Loucy (cell line): ENCODE results near the gene KANTR.

Source experiments
- H2AFZ ChIP-seq: fragments of 200-600 bp; sonication (generic); 2 replicates; pipeline ENCODE4 v1.6.0; 2016; ENCODE audit warnings: antibody characterized with exemption, mild to moderate bottlenecking, low read length, moderate library complexity
- H3F3A ChIP-seq: fragments of 200-600 bp; 2 replicates; pipeline ENCODE4 v1.6.0; 2016; ENCODE audit warnings: antibody characterized with exemption, low read depth, mild to moderate bottlenecking
- H3K27me3 ChIP-seq: fragments of 200-600 bp; sonication (generic); 2 replicates; pipeline ENCODE4 v1.6.1; 2014; ENCODE audit warnings: low read length, mild to moderate bottlenecking; ENCODE audit not compliant: insufficient read depth, poor library complexity, severe bottlenecking
- H3K36me3 ChIP-seq: fragments of 200-600 bp; sonication (generic); 2 replicates; pipeline ENCODE4 v1.6.1; 2016; ENCODE audit warnings: low read length; ENCODE audit not compliant: insufficient read depth
- H3K4me1 ChIP-seq: fragments of 200-600 bp; sonication (generic); 2 replicates; pipeline ENCODE4 v1.5.1; 2014; ENCODE audit warnings: low read length, mild to moderate bottlenecking; ENCODE audit not compliant: insufficient read depth, poor library complexity, severe bottlenecking
- H3K4me2 ChIP-seq: fragments of 200-600 bp; sonication (generic); 2 replicates; pipeline ENCODE4 v1.6.0; 2014; ENCODE audit warnings: antibody characterized with exemption, low read length, low read depth, mild to moderate bottlenecking; ENCODE audit not compliant: poor library complexity, severe bottlenecking
- H3K4me3 ChIP-seq: fragments of 200-600 bp; sonication (generic); 2 replicates; pipeline ENCODE4 v1.5.1; 2014; ENCODE audit warnings: low read length, mild to moderate bottlenecking, mixed read lengths; ENCODE audit not compliant: poor library complexity, severe bottlenecking
- H3K79me2 ChIP-seq: fragments of 200-600 bp; sonication (generic); 2 replicates; pipeline ENCODE4 v1.6.1; 2014; ENCODE audit warnings: low read length; ENCODE audit not compliant: insufficient read depth
- H3K9ac ChIP-seq: fragments of 200-600 bp; sonication (generic); 2 replicates; pipeline ENCODE4 v1.6.0; 2014; ENCODE audit warnings: mild to moderate bottlenecking, low read depth, low read length, moderate library complexity; ENCODE audit not compliant: poor library complexity, severe bottlenecking
- H3K9me2 ChIP-seq: fragments of 200-600 bp; sonication (generic); replicated peaks from 2 replicates; pipeline ENCODE4 v1.6.1; 2016; ENCODE audit warnings: low read depth, low read length, mixed read lengths
- H3K9me3 ChIP-seq: fragments of 200-600 bp; sonication (generic); 2 replicates; pipeline ENCODE4 v1.6.1; 2014; ENCODE audit warnings: mild to moderate bottlenecking, antibody characterized with exemption, low read length, low read depth; ENCODE audit not compliant: insufficient read depth
- H4K20me1 ChIP-seq: fragments of 200-600 bp; sonication (generic); 2 replicates; pipeline ENCODE4 v1.6.0; 2014; ENCODE audit warnings: antibody characterized with exemption, low read length, mild to moderate bottlenecking; ENCODE audit not compliant: insufficient read depth, poor library complexity, severe bottlenecking
- EZH2phosphoT487 ChIP-seq: fragments of 200-600 bp; IDR thresholded peaks from 2 replicates; pipeline ENCODE4 v1.6.1; 2018; ENCODE audit warnings: antibody characterized with exemption, mild to moderate bottlenecking, moderate library complexity, borderline replicate concordance
- TF ChIP-seq, protein P1 (sequence below): fragments of 200-600 bp; sonication (generic); conservative IDR thresholded peaks from 2 replicates; pipeline ENCODE4 v1.5.1; 2014; ENCODE audit warnings: mild to moderate bottlenecking, antibody characterized with exemption, low read length

KANTR gene

DNA sequence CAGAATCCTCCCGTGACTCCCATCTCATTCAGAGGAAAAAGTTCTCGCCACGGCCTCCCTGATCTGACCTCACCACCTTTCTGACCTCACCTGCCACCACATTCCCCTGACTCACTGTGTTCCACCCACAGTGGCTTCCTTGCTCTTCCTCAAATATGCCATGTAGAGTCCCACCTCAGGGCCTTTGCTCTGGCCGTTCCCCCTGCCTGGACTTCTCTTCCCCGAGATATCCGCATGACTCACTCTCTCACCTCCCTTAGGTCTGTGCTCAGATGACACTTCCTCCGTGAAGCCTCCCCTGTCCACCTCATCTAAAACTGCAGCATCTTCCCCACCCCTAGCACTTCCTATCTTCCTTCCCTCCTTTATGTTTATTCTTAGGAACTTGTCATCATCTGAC is 18.9 kb upstream of the KANTR start:
- no peaks in the 10 kb centered on the region for H3F3A ChIP-seq
- no peaks in the 10 kb centered on the region for H4K20me1 ChIP-seq
- H3K36me3 ChIP-seq, result no peaks in the 10 kb centered on the region
- H3K79me2 ChIP-seq, result no peaks in the 10 kb centered on the region
- no peaks in the 10 kb centered on the region for H3K9me3 ChIP-seq
- no peak overlapping the region for H3K9ac ChIP-seq
- H3K27me3 ChIP-seq, result no peaks in the 10 kb centered on the region
- peaks cover 5% of the 10 kb centered on the region for H3K4me1 ChIP-seq
- H3K9me2 ChIP-seq, result no peaks in the 10 kb centered on the region
- H2AFZ ChIP-seq, result no peak overlapping the region
- no peak overlapping the region for H3K4me2 ChIP-seq
- no peak for TF ChIP-seq EZH2phosphoT487
- TF ChIP-seq, protein P1, sequence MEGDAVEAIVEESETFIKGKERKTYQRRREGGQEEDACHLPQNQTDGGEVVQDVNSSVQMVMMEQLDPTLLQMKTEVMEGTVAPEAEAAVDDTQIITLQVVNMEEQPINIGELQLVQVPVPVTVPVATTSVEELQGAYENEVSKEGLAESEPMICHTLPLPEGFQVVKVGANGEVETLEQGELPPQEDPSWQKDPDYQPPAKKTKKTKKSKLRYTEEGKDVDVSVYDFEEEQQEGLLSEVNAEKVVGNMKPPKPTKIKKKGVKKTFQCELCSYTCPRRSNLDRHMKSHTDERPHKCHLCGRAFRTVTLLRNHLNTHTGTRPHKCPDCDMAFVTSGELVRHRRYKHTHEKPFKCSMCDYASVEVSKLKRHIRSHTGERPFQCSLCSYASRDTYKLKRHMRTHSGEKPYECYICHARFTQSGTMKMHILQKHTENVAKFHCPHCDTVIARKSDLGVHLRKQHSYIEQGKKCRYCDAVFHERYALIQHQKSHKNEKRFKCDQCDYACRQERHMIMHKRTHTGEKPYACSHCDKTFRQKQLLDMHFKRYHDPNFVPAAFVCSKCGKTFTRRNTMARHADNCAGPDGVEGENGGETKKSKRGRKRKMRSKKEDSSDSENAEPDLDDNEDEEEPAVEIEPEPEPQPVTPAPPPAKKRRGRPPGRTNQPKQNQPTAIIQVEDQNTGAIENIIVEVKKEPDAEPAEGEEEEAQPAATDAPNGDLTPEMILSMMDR, result no peak
- no peak overlapping the region for H3K4me3 ChIP-seq

DNA sequence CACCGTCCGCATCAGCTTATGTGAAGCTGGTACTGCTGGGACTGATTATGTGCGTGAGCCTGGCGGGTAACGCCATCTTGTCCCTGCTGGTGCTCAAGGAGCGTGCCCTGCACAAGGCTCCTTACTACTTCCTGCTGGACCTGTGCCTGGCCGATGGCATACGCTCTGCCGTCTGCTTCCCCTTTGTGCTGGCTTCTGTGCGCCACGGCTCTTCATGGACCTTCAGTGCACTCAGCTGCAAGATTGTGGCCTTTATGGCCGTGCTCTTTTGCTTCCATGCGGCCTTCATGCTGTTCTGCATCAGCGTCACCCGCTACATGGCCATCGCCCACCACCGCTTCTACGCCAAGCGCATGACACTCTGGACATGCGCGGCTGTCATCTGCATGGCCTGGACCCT is 17.3 kb upstream of the KANTR start:
- no peak for TF ChIP-seq EZH2phosphoT487
- TF ChIP-seq, protein P1, result no peak
- H3F3A ChIP-seq, result no peaks in the 10 kb centered on the region

DNA sequence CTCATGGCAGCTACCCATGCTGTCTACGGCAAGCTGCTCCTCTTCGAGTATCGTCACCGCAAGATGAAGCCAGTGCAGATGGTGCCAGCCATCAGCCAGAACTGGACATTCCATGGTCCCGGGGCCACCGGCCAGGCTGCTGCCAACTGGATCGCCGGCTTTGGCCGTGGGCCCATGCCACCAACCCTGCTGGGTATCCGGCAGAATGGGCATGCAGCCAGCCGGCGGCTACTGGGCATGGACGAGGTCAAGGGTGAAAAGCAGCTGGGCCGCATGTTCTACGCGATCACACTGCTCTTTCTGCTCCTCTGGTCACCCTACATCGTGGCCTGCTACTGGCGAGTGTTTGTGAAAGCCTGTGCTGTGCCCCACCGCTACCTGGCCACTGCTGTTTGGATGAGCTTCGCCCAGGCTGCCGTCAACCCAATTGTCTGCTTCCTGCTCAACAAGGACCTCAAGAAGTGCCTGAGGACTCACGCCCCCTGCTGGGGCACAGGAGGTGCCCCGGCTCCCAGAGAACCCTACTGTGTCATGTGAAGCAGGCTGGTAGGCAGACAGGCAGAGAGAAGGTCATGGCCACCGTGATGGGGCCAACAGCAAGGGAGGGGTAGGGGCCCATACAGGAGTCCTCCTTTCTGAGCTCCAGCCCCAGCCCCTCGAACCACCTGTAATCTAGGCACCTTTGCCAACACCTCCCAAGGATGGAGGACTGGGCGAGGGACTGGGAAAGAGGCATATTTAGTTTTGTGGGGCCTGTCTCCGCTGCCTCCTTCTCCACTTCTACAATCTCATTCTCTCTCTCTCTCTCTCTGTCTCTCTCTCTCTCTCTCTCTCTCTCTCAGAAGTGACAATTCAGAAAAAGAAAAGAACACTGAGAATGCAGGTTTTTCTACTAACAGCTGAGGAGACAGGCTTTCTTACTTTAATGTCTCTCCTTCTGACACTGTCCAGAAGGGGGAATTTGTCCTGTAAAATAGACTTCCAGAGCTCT is 16.4 kb upstream of the KANTR start:
- H3K4me3 ChIP-seq, result no peak overlapping the region
- H2AFZ ChIP-seq, result no peak overlapping the region
- peaks cover under 1% of the 10 kb centered on the region for H3K4me1 ChIP-seq
- no peaks in the 10 kb centered on the region for H3F3A ChIP-seq
- H3K4me2 ChIP-seq, result no peak overlapping the region
- TF ChIP-seq EZH2phosphoT487, result no peak
- TF ChIP-seq, protein P1, result no peak
- no peaks in the 10 kb centered on the region for H3K9me2 ChIP-seq
- H3K36me3 ChIP-seq, result no peaks in the 10 kb centered on the region
- no peaks in the 10 kb centered on the region for H3K79me2 ChIP-seq
- H4K20me1 ChIP-seq, result no peaks in the 10 kb centered on the region
- no peaks in the 10 kb centered on the region for H3K27me3 ChIP-seq
- H3K9ac ChIP-seq, result no peak overlapping the region
- no peaks in the 10 kb centered on the region for H3K9me3 ChIP-seq

More for the DNA sequence above, 17.3 kb upstream of the KANTR start:
- H3K9me2 ChIP-seq, result no peaks in the 10 kb centered on the region
- no peaks in the 10 kb centered on the region for H3K27me3 ChIP-seq
- H3K4me1 ChIP-seq, result peaks cover 5% of the 10 kb centered on the region
- H3K79me2 ChIP-seq, result no peaks in the 10 kb centered on the region
- no peaks in the 10 kb centered on the region for H3K36me3 ChIP-seq
- no peak overlapping the region for H3K4me2 ChIP-seq
- no peak overlapping the region for H2AFZ ChIP-seq
- H3K9ac ChIP-seq, result no peak overlapping the region
- no peaks in the 10 kb centered on the region for H4K20me1 ChIP-seq
- H3K9me3 ChIP-seq, result no peaks in the 10 kb centered on the region
- no peak overlapping the region for H3K4me3 ChIP-seq
